Femur (tissue), 1 donor: ENCODE data around the gene CCT8.
"Not testable (repeated sequence)": the region's sequence is repeated elsewhere in the genome, so short reads cannot be mapped to it uniquely, and the experiment has no call there.

Experiments
- DNase-seq: peaks from one replicate; pipeline ENCODE4 v3.0.0-alpha.2; 2017

The CCT8 gene

DNA sequence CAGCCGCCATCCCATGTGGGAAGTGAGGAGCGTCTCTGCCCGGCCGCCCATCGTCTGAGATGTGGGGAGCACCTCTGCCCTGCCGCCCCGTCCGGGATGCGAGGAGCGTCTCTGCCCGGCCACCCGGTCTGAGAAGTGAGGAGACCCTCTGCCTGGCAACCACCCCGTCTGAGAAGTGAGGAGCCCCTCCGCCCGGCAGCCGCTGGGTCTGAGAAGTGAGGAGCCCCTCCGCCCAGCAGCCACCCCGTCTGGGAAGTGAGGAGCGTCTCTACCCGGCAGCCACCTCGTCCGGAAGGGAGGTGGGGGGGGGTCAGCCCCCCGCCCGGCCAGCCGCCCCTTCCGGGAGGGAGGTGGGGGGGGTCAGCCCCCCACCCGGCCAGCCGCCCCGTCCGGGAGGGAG, 62.2 kb downstream of the CCT8 start:
- DNase-seq = not testable (repeated sequence)

DNA sequence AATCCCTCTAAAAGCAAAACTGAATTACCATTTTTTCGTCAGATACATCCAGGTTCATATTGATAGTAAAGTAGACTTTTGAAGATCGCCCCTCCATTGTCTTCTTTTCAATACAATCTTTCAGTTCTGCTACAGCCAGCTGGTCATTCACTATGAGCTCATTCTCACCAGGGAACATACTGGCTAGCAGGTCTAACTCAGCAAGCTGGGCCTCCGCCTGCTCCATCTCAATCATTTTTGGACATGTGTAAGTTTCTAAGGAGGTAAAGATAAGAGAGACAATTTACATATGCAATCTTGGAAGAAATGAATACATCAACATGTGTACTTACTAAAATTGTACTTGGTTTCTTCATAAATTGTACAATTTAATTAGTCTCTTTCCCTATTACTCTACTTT, 65.1 kb downstream of the CCT8 start:
- no peak for DNase-seq

DNA sequence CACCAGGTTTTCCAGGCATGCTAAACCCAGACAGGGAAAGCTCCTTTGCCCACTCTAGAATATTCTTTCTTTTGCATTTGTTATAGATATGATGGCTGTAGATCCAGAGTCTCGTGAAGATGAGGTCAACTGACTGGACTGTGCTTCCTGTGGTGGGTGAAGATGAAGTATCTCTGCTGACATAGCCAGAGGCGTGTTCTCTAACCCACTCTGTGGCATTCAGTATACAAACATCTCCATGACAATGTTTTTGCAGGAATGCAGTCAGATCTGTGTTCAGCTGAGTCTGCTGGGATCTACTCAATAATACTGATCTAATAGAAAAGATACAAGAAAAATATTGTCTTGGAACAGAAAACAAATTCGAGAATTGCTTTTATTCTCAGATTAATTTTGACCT, 65.6 kb downstream of the CCT8 start:
- no peak for DNase-seq

DNA sequence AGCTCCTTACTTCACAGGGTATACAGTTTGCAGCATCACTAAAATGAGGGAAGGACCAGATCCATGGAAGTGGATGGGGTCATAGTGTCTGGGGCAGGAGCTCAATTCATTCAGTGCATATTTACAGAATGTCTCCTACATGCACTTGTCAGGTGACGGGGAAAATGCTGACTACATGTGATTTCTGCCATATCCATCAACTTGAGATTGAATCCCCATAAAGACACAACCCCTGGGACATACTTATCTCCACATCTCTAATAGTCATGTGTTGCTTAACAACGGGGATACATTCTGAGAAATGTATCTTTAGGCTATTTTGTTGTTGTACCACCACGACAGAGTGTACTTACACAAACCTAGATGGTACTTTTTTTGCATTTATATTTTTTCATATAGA, 66.3 kb downstream of the CCT8 start:
- DNase-seq = no peak
